Mesothelial cell of epicardium (in vitro differentiated cells): Measurements from ENCODE around the gene ITPR2. TPM values are rescaled to one million over a fixed set of nuclear protein-coding genes. Genes with fewer than 3 reads are reported as not detected.

Experiments used
- DNase-seq, 2 experiments: peaks; one replicate each; pipeline ENCODE4 v3.0.0; 2021; ENCODE audit warnings: low spot score in 2 of 2; ENCODE audit not compliant: unreplicated experiment in 2 of 2
- H3K27ac Mint-ChIP-seq: 2 replicates; pipeline ENCODE4 v1.8.0; 2021; ENCODE audit warnings: mixed read lengths
- H3K27me3 Mint-ChIP-seq: 2 replicates; pipeline ENCODE4 v1.8.0; 2021; ENCODE audit warnings: low read depth, mixed read lengths
- H3K36me3 Mint-ChIP-seq: 2 replicates; pipeline ENCODE4 v1.8.0; 2021; ENCODE audit warnings: mixed read lengths
- H3K4me1 Mint-ChIP-seq: 2 replicates; pipeline ENCODE4 v1.8.0; 2021; ENCODE audit warnings: mixed read lengths
- H3K4me3 Mint-ChIP-seq: 2 replicates; pipeline ENCODE4 v1.8.0; 2021; ENCODE audit warnings: mild to moderate bottlenecking, moderate library complexity, mixed read lengths
- H3K9me3 Mint-ChIP-seq: 2 replicates; pipeline ENCODE4 v1.8.0; 2021; ENCODE audit warnings: mixed read lengths
- CTCF ChIP-seq: fragments of 200-600 bp; sonication (generic); IDR thresholded peaks from one replicate; pipeline ENCODE4 v1.5.0; 2021; ENCODE audit warnings: antibody characterized with exemption; ENCODE audit not compliant: unreplicated experiment
- total RNA-seq: library from RNA; stranded (reverse); gene quantifications from 3 replicates; pipeline ENCODE4 v1.2.1, GENCODE V29; 2021

Gene ITPR2
- total RNA-seq, 1 donor from 2014 or later, result 62.3 TPM

- Mint-ChIP-seq H3K4me1 (peaks cover 6% of the 10 kb centered on the region), H3K27me3 (no peaks in the 10 kb centered on the region)
- DNase-seq, result no peak
Measured at GRCh38 chr12:26466726-26467125, 366.3 kb downstream of the ITPR2 start.

GRCh38 chr12:26465419-26466097 is 367.4 kb downstream of the ITPR2 start:
- no peaks in the 10 kb centered on the region for H3K27me3 Mint-ChIP-seq
- H3K4me3 Mint-ChIP-seq, result no peak overlapping the region
- no peak for TF ChIP-seq CTCF
- no peak for DNase-seq
- H3K9me3 Mint-ChIP-seq, result no peaks in the 10 kb centered on the region
- no peak overlapping the region for H3K27ac Mint-ChIP-seq
- H3K36me3 Mint-ChIP-seq, result peaks cover 17% of the 10 kb centered on the region
- H3K4me1 Mint-ChIP-seq, result peaks cover 6% of the 10 kb centered on the region

More at GRCh38 chr12:26466726-26467125, 366.3 kb downstream of the ITPR2 start:
- H3K36me3 Mint-ChIP-seq, result peaks cover 14% of the 10 kb centered on the region
- no peak for TF ChIP-seq CTCF
- H3K27ac Mint-ChIP-seq, result no peak overlapping the region
- no peak overlapping the region for H3K4me3 Mint-ChIP-seq
- no peaks in the 10 kb centered on the region for H3K9me3 Mint-ChIP-seq

- no peaks in the 10 kb centered on the region for H3K27me3 Mint-ChIP-seq
- DNase-seq, result no peak
- H3K9me3 Mint-ChIP-seq, result no peaks in the 10 kb centered on the region
- peaks cover 28% of the 10 kb centered on the region for H3K36me3 Mint-ChIP-seq
- H3K4me3 Mint-ChIP-seq, result no peak overlapping the region
- TF ChIP-seq CTCF, result no peak
- H3K27ac Mint-ChIP-seq, result no peak overlapping the region
- no peaks in the 10 kb centered on the region for H3K4me1 Mint-ChIP-seq
Measured at GRCh38 chr12:26461776-26462175, 371.2 kb downstream of the ITPR2 start.

DNA sequence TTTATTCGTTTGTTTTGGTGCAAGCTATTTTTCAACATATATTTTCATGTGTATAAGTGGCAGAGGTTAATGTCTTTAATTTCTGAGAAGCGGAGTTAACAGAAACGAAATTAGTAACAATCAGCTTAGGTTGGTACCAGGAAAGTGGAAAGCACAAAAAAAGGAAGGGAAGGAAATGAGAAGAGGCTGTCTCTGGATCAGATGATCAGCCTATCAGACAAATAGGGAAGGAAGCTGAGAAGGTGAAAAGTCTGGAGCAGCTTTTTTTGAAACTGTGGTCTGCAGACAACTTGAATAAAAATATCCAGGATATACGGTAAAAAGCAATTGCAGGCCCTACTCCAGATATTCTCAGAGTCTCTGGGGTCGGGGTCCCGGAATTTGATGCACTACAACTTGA is 372.6 kb downstream of the ITPR2 start:
- Mint-ChIP-seq H3K4me1 (no peaks in the 10 kb centered on the region), H3K4me3 (no peak overlapping the region), H3K27me3 (no peaks in the 10 kb centered on the region), H3K9me3 (no peaks in the 10 kb centered on the region), H3K27ac (no peak overlapping the region), H3K36me3 (peaks cover 28% of the 10 kb centered on the region)
- no peak for DNase-seq
- TF ChIP-seq CTCF, result no peak

DNA sequence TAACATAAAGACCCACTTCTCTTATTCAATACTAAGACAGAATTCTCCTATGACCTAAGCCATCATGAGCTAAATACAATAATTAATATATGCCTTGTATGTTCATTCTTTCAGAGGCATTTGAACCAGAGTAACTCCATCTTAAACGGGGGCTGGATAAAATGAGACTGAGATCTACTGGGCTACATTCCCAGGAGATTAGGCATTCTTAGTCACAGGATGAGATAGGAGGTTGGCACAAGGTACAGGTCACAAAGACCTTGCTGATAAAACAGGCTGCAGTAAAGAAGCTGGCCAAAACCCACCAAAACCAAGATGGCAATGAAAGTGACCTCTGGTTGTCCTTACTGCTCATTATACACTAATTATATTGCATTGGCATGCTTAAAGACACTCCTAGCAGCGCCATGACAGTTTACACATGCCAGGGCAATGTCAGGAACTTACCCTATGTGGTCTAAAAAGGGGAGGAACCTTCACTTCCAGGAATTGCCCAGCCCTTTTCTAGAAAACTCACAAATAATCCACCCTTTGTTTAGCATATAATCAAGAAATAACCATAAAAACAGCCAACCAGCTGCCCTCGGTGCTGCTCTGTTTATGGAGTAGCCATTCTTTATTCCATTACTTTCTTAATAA is 376.9 kb downstream of the ITPR2 start:
- no peak overlapping the region for H3K4me3 Mint-ChIP-seq
- no peak for DNase-seq
- peaks cover 2% of the 10 kb centered on the region for H3K4me1 Mint-ChIP-seq
- TF ChIP-seq CTCF, result no peak
- no peaks in the 10 kb centered on the region for H3K9me3 Mint-ChIP-seq
- no peaks in the 10 kb centered on the region for H3K27me3 Mint-ChIP-seq
- peaks cover 19% of the 10 kb centered on the region for H3K36me3 Mint-ChIP-seq
- no peak overlapping the region for H3K27ac Mint-ChIP-seq
